Activated B cell treated with CpG ODN at 0.5 μM for 24 hours (primary cell): ENCODE results near the gene TGM1. TPM values are rescaled to one million over a fixed set of nuclear protein-coding genes. Genes with fewer than 3 reads are reported as not detected.
A peak's percentile ranks its signal among the peaks of the same experiment; 100 is the strongest.

Source experiments
- ATAC-seq: fragments of 200-7000 bp; cut with Tn5 transposase; one replicate; pipeline ENCODE4 v1.10.0; 2021; ENCODE audit warnings: low read depth, mild to moderate bottlenecking, moderate library complexity
- CTCF ChIA-PET: fragments of 350-600 bp; sonication (Branson Sonifier 250); formaldehyde crosslinking; loops from one replicate; lab custom pipeline; 2021; ENCODE audit warnings: antibody characterized with exemption; lab: Charles Lee
- POLR2A ChIA-PET: fragments of 350-600 bp; sonication (Branson Sonifier 250); formaldehyde crosslinking; loops from one replicate; lab custom pipeline; 2021; ENCODE audit warnings: antibody characterized with exemption; lab: Charles Lee
- DNase-seq: peaks from one replicate; pipeline ENCODE4 v3.0.0; 2022
- H3K27ac Mint-ChIP-seq: one replicate; pipeline ENCODE4 v1.8.0; 2020; ENCODE audit warnings: mixed read lengths
- H3K27me3 Mint-ChIP-seq: one replicate; pipeline ENCODE4 v1.8.0; 2021; ENCODE audit warnings: mixed read lengths
- H3K36me3 Mint-ChIP-seq: one replicate; pipeline ENCODE4 v1.8.0; 2021; ENCODE audit warnings: low read depth, mixed read lengths
- H3K4me1 Mint-ChIP-seq: one replicate; pipeline ENCODE4 v1.8.0; 2021; ENCODE audit warnings: mixed read lengths
- H3K4me3 Mint-ChIP-seq: one replicate; pipeline ENCODE4 v1.8.0; 2020; ENCODE audit warnings: mild to moderate bottlenecking, mixed read lengths
- H3K9me3 Mint-ChIP-seq: one replicate; pipeline ENCODE4 v1.8.0; 2020; ENCODE audit warnings: mixed read lengths
- CTCF ChIP-seq: fragments of 200-600 bp; IDR thresholded peaks from one replicate; pipeline ENCODE4 v1.8.0; 2022; ENCODE audit warnings: antibody characterized with exemption, mild to moderate bottlenecking
- intact Hi-C: fragments of 100-400 bp; cut with micrococcal nuclease; formaldehyde crosslinking; loops from one replicate; pipeline ENCODE4 v1.15.1; 2024
- total RNA-seq: library from RNA; stranded (reverse); gene quantifications from 2 replicates; pipeline ENCODE4 v1.2.3, GENCODE V29; 2022

The TGM1 gene
- 6.4 and 6.5 TPM in 2 replicates for total RNA-seq

DNA sequence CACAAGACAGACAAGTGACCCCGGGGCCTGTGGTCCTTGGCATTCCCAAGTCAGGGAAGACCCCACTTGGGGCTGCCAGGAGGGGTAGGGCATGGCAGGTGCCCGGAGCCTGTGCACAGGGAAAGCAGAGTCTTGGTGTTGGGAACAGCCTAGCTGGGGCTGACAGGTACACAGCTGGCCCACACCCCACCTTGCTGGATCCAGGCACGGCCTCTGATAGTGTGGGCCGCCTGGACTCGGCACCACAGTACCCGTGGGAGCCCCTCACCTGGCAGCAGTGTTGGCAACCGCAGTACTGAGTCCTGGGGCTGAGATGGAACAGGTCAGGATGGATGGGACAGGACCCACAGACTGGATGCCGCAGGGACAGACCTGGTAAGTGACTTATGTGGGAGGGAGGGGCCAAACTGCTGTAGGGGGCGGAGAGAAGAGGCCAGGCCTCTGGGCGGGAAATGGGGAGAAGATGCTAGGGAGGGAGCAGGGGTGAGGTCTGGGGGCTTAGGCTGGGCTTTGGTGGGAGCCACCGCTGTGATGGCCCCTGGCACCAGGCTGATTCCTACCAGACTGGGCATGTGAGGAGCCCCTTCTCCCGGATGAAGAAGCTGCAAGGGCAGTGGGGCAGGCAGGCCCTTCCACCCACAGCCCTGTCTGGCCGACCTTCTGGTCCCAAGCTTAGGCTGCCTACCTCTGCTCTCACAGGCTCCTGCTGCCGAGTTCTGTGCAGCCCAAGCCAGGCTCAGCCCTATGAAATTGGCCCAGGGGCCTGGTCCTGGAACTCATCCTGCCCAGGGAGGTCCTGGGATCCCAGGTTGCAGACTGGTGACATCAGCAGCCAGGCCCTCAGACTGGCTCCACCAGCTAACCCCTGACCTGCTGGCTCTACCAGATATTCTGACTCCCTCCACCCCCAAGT lies at the start of gene TGM1:
TSS of gene TGM1 (minus strand) at position 357 of the 913 bp plus-strand sequence. CDS start 825 bp downstream, outside the sequence.
- no peaks in the 10 kb centered on the region for H3K4me1 Mint-ChIP-seq
- intact Hi-C loops = no loop called here
- ATAC-seq = no peak
- no peak within 1 kb of the TSS for H3K27ac Mint-ChIP-seq
- no peaks in the 10 kb centered on the region for H3K27me3 Mint-ChIP-seq
- H3K9me3 Mint-ChIP-seq = no peaks in the 10 kb centered on the region
- H3K36me3 Mint-ChIP-seq = peaks cover 43% of the 10 kb centered on the region
- POLR2A ChIA-PET = interaction anchor here (0.6 to 1.8 kb wide), 2 partner anchors 8 to 16 kb away, joined by 4 to 7 read pairs; partner anchors contain the start of gene RABGGTA
- CTCF ChIA-PET = no interaction called here
- no peak within 1 kb of the TSS for H3K4me3 Mint-ChIP-seq
- TF ChIP-seq CTCF = no peak
- no peak for DNase-seq

DNA sequence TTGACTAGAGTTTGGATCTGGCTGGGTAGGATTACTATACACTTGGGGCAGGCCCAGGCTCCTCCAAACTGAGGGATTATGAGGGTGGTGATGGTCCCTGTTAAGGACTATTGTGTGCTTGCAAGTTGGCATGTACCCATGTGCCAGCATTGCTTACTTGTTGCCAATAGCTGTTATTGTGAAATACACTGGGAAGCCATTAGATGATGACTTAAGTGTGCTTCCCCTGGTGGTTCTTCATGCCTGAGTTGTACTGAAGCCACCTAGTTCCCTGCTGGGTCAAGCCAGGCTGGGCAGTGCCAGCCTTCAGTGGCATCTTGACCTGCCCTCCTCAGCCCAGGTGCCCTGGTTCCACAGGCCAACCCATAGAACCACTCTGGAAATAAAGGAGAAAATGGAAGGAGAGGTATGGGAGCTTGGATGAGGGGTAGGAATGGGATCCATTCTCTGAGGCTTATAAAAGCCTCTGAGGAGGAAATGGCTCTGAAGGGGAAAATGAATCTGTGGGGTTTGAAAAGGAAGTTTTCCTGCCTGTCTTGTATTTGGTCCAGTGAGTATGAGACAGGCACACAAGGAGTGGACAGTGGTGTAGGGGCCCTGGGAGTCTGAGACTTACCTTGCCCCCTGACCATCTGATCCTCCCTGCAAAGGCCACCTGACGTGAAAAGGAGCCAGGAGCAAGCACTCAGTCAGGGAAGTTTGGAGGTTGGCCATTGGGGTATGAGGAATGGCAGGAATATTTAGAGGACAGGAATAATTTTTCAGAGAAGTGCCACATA lies 49.0 kb upstream of the TGM1 start:
- CTCF ChIA-PET = interaction anchor here (1.1 to 7.2 kb wide), 5 partner anchors 14 to 70 kb away, joined by 3 to 67 read pairs (median 4); partner anchors contain the start of genes DHRS1, NOP9 and TINF2

GRCh38 chr14:24310646-24311604 lies 47.9 kb upstream of the TGM1 start, which contains the start of gene LTB4R:
TSS of gene LTB4R (plus strand) at chr14:24311502. CDS start at chr14:24315652, 4,150 bp downstream.
- TF ChIP-seq CTCF = no peak
- Mint-ChIP-seq H3K4me1 (peaks cover 59% of the 10 kb centered on the region), H3K9me3 (no peaks in the 10 kb centered on the region), H3K4me3 (peak within 1 kb of the TSS; percentile 75), H3K27me3 (no peaks in the 10 kb centered on the region), H3K27ac (peak within 1 kb of the TSS; percentile 80), H3K36me3 (peaks cover 22% of the 10 kb centered on the region)
- POLR2A ChIA-PET = interaction anchor here (0.5 to 4.4 kb wide), 23 partner anchors 11 to 216 kb away, joined by 3 to 26 read pairs (median 3); partner anchors contain the start of genes CHMP4A, DHRS1, IRF9 and KHNYN
- DNase-seq (peak; percentile 73), ATAC-seq (peak; percentile 78)
- CTCF ChIA-PET = interaction anchor here (0.7 to 7.2 kb wide), 9 partner anchors 8 to 121 kb away, joined by 3 to 67 read pairs (median 7); partner anchors contain the start of genes DHRS1, NOP9 and TINF2
- intact Hi-C loops = loop anchor here (1.0 to 2.0 kb wide), 3 partner anchors 21 to 196 kb away; partner anchors contain the start of genes DCAF11 and NRL

More for the DNA sequence above, 49.0 kb upstream of the TGM1 start:
- Mint-ChIP-seq H3K4me3 (peak overlapping the region; percentile 75), H3K9me3 (no peaks in the 10 kb centered on the region), H3K4me1 (peaks cover 59% of the 10 kb centered on the region), H3K27ac (peak overlapping the region; percentile 77), H3K27me3 (no peaks in the 10 kb centered on the region), H3K36me3 (peaks cover 11% of the 10 kb centered on the region)
- DNase-seq = no peak
- no peak for ATAC-seq
- no peak for TF ChIP-seq CTCF
- POLR2A ChIA-PET = interaction anchor here (0.7 to 4.4 kb wide), 8 partner anchors 8 to 218 kb away, joined by 3 to 26 read pairs (median 14); partner anchors contain the start of genes CHMP4A, DHRS1, KHNYN and MDP1
- intact Hi-C loops = loop anchor here (1.0 to 2.0 kb wide), 4 partner anchors 20 to 197 kb away; partner anchors contain the start of genes DCAF11, NRL and RNF31

- H3K4me1 Mint-ChIP-seq = peaks cover 59% of the 10 kb centered on the region
- intact Hi-C loops = loop anchor here (2.0 kb wide), 1 partner anchor 195 kb away; the partner anchor contains the start of genes DCAF11 and NRL
- peak overlapping the region; percentile 80 for H3K27ac Mint-ChIP-seq
- TF ChIP-seq CTCF = no peak
- H3K36me3 Mint-ChIP-seq = peaks cover 29% of the 10 kb centered on the region
- CTCF ChIA-PET = interaction anchor here (0.7 to 7.2 kb wide), 8 partner anchors 8 to 121 kb away, joined by 3 to 67 read pairs (median 23); partner anchors contain the start of genes DHRS1, MDP1, NOP9 and TINF2
- no peaks in the 10 kb centered on the region for H3K27me3 Mint-ChIP-seq
- DNase-seq (no peak), ATAC-seq (no peak)
- no peaks in the 10 kb centered on the region for H3K9me3 Mint-ChIP-seq
- POLR2A ChIA-PET = interaction anchor here (0.5 to 4.4 kb wide), 22 partner anchors 10 to 216 kb away, joined by 3 to 26 read pairs (median 3); partner anchors contain the start of genes DHRS1, IRF9, KHNYN and MDP1
- peak overlapping the region; percentile 75 for H3K4me3 Mint-ChIP-seq
Observed at GRCh38 chr14:24310265-24310645, 47.3 kb upstream of the TGM1 start.
